SU-DHL-6 (cell line): ENCODE measurements around the gene SDK1.

ENCODE experiments used
- EZH2phosphoT487 ChIP-seq: fragments of 200-600 bp; sonication (generic), shearing (Covaris generic); conservative IDR thresholded peaks from 2 replicates; pipeline ENCODE4 v1.6.1; 2018; ENCODE audit warnings: mild to moderate bottlenecking, antibody characterized with exemption, low read length, moderate library complexity, mixed read lengths
- TF ChIP-seq, protein P1 (sequence below): fragments of 200-600 bp; sonication (generic); IDR thresholded peaks from one replicate; pipeline ENCODE4 v1.5.1; 2017; ENCODE audit warnings: antibody characterized with exemption, mild to moderate bottlenecking, low read length, moderate library complexity; ENCODE audit not compliant: insufficient read depth, poor library complexity, severe bottlenecking

DNA sequence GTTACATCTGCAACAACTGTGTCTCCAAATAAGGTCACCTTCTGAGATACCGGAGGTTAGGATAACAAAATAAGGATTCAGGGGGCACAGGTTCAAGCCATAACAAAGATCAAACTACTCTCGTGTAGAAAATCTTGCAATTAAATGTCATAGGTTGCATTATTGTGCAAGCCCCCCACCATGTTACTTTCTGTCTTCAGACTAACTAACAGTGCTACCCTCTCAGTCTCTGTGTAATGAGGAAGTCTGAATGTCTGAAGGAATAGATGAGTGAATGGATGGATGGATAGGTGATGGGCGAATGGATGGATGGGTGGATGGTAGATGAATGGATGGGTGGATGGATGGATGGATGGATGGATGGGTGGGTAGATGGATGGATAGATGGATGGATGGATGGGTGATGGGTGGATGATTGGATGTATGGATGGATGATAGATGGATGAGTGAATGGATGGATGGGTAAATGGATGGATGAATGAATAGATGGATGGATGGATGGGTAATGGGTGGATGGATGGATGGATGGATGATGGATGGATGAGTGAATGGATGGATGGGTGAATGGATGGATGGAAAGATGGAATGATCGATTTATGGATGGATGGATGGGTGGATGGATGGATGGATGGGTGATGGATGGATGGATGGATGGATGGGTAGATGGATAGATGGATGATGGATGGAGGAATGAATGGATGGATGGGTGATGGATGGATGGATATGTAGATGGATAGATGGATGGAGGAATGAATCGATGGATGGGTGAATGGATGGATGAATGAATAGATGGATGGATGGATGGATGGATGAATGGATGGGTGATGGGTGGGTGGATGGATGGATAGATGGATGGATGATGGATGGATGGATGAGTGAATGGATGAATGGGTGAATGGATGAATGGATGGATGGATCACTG is 823.8 kb downstream of the SDK1 start:
- TF ChIP-seq, protein P1, sequence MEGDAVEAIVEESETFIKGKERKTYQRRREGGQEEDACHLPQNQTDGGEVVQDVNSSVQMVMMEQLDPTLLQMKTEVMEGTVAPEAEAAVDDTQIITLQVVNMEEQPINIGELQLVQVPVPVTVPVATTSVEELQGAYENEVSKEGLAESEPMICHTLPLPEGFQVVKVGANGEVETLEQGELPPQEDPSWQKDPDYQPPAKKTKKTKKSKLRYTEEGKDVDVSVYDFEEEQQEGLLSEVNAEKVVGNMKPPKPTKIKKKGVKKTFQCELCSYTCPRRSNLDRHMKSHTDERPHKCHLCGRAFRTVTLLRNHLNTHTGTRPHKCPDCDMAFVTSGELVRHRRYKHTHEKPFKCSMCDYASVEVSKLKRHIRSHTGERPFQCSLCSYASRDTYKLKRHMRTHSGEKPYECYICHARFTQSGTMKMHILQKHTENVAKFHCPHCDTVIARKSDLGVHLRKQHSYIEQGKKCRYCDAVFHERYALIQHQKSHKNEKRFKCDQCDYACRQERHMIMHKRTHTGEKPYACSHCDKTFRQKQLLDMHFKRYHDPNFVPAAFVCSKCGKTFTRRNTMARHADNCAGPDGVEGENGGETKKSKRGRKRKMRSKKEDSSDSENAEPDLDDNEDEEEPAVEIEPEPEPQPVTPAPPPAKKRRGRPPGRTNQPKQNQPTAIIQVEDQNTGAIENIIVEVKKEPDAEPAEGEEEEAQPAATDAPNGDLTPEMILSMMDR: no peak
- TF ChIP-seq EZH2phosphoT487: no peak
